DOHH2 (cell line): ENCODE results near the gene KRTAP12-2.

Experiments
- EZH2phosphoT487 ChIP-seq: fragments of 200-600 bp; sonication (generic); IDR thresholded peaks from 2 replicates; pipeline ENCODE4 v1.6.1; 2017; ENCODE audit warnings: borderline replicate concordance, mild to moderate bottlenecking, antibody characterized with exemption, low read length, moderate library complexity, mixed read lengths
- TF ChIP-seq, protein P1 (sequence below): fragments of 200-600 bp; sonication (generic); IDR thresholded peaks from one replicate; pipeline ENCODE4 v1.5.1; 2014; ENCODE audit warnings: antibody characterized with exemption, mild to moderate bottlenecking, low read depth, low read length; ENCODE audit not compliant: poor library complexity, severe bottlenecking

DNA sequence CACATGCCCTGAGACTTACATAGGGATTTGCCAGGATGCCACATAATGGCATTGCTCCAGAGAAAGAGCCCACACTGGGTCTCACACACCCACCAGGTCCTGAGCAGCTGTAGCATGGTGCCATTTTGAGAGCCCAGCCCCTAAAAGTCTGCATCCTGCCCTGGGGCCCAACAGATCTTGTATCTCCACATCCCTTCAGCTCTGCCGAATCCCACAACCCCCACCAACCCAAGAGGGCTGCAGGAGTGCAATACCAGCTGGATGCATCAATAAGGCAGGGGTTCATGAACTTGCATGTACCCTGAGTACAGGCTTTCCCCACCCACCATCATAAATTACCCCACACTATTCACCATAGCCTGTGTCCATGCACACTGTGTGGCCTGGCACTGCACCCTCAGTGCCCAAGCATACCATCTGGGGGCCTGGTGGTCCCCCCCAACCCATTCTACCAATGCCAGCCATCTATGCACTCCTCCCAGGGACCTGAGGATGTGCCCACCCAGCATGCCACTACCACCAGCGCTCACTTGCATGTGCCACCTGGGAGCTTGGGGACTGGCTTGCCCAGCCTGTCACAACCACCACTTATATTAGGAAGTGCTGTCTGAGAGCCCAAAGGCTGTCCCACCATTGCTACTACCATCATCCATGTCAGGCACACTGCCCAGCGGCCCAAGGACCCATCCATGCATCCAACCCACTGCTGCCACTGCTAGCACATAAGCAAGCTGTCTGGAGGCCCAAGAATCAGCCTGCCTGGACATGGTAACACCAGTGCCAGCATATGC, 4.1 kb upstream of the KRTAP12-2 start:
- TF ChIP-seq, protein P1, sequence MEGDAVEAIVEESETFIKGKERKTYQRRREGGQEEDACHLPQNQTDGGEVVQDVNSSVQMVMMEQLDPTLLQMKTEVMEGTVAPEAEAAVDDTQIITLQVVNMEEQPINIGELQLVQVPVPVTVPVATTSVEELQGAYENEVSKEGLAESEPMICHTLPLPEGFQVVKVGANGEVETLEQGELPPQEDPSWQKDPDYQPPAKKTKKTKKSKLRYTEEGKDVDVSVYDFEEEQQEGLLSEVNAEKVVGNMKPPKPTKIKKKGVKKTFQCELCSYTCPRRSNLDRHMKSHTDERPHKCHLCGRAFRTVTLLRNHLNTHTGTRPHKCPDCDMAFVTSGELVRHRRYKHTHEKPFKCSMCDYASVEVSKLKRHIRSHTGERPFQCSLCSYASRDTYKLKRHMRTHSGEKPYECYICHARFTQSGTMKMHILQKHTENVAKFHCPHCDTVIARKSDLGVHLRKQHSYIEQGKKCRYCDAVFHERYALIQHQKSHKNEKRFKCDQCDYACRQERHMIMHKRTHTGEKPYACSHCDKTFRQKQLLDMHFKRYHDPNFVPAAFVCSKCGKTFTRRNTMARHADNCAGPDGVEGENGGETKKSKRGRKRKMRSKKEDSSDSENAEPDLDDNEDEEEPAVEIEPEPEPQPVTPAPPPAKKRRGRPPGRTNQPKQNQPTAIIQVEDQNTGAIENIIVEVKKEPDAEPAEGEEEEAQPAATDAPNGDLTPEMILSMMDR: no peak
- no peak for TF ChIP-seq EZH2phosphoT487
